ENCODE results near the gene CAMTA1. TPM values are rescaled to one million over a fixed set of nuclear protein-coding genes. Genes with fewer than 3 reads are reported as not detected.

Gene CAMTA1
- polyA plus RNA-seq, 1 of the 3 experiments (the other 2 are of a cell fraction) = 63.1 TPM

- WGBS (ENCODE audit: low lambda C conversion rate) = 95% methylated on average over 4 of the region's 4 CpGs
- no peaks in the 10 kb centered on the region for H4K20me1 ChIP-seq (ENCODE audit: insufficient read depth)
- no peaks in the 10 kb centered on the region for H3K9me2 ChIP-seq
- no peak for DNase-seq
- H3K79me2 ChIP-seq (ENCODE audit: insufficient read depth) = peaks cover 64% of the 10 kb centered on the region
- no peak overlapping the region for H2AFZ ChIP-seq (ENCODE audit: low read depth)
- no peaks in the 10 kb centered on the region for H3K9me3 ChIP-seq
- ChIA-PET CTCF (interaction anchor here (1.2 to 1.8 kb wide), 2 partner anchors 12 to 27 kb away, joined by 3 to 7 read pairs; no protein-coding TSS in a partner anchor), POLR2A (no interaction called here)
- H3K4me3 ChIP-seq (ENCODE audit: low read depth in 2 of 2, low read length in 1 of 2) = no peak overlapping the region
- H3K4me2 ChIP-seq = no peak overlapping the region
- peaks cover 0 to 13% of the 10 kb centered on the region in 2 experiments; a peak in 3 of 4 replicates for H3K4me1 ChIP-seq (ENCODE audit: control insufficient read depth in 1 of 2, insufficient read depth in 2 of 2, low read depth in 1 of 2, low read length in 1 of 2)
- H3K9ac ChIP-seq = no peak overlapping the region
- H3K36me3 ChIP-seq (replicated peaks in 1 of 2; ENCODE audit: control insufficient read depth in 1 of 2, insufficient read depth in 2 of 2, low read length in 1 of 2) = no peaks in the 10 kb centered on the region
- no peak overlapping the region for H3K27ac ChIP-seq (ENCODE audit: low read depth in 2 of 2, low read length in 1 of 2)
- H3F3A ChIP-seq (replicated peaks; ENCODE audit: insufficient read depth) = peaks cover 23% of the 10 kb centered on the region
- no peaks in the 10 kb centered on the region for H3K27me3 ChIP-seq (ENCODE audit: insufficient read depth)
- TF ChIP-seq FOXJ3 (CRISPR knock-in tag; IDR thresholded peaks at IDR 0.05) (no peak), TCF12 (IDR thresholded peaks at IDR 0.05) (no peak), EP300 (IDR thresholded peaks at IDR 0.05; ENCODE audit: borderline replicate concordance in 1 of 2, low read depth in 1 of 2, low read length in 1 of 2) (no peak), CTCF (IDR thresholded peaks at IDR 0.05) (no peak), IRF3 (IDR thresholded peaks at IDR 0.05; ENCODE audit: low read depth, low read length) (no peak), USF2 (IDR thresholded peaks at IDR 0.05; ENCODE audit: borderline replicate concordance, low read depth, low read length) (no peak), MEF2A (IDR thresholded peaks at IDR 0.05; ENCODE audit: borderline replicate concordance, low read depth) (no peak), PBX3 (IDR thresholded peaks at IDR 0.05) (no peak), FOXM1 (IDR thresholded peaks at IDR 0.05; ENCODE audit: low read depth) (no peak), RXRA (IDR thresholded peaks at IDR 0.05; ENCODE audit: borderline replicate concordance, low read depth) (no peak), RFX5 (IDR thresholded peaks at IDR 0.05; ENCODE audit: low read length) (no peak), ELF1 (IDR thresholded peaks at IDR 0.05) (no peak), EZH2phosphoT487 (IDR thresholded peaks at IDR 0.05; ENCODE audit: borderline replicate concordance, low read depth) (no peak), SMC3 (IDR thresholded peaks at IDR 0.05; ENCODE audit: low read depth, low read length) (no peak)
Observed at GRCh38 chr1:6862906-6863305, 77.7 kb downstream of the CAMTA1 start.
